HG03139 (cell line): ENCODE results near the gene SEC14L5.

Experiments
- ATAC-seq: cut with Tn5 transposase; IDR thresholded peaks from one replicate; pipeline ENCODE4 v1.9.1; 2021; ENCODE audit not compliant: unreplicated experiment

SEC14L5 gene

GRCh38 chr16:5062790-5063765 lies 104.9 kb downstream of the SEC14L5 start:
- no peak for ATAC-seq

- no peak for ATAC-seq
Measured at GRCh38 chr16:5064915-5065314, 106.8 kb downstream of the SEC14L5 start.

GRCh38 chr16:5065326-5065725 lies 107.2 kb downstream of the SEC14L5 start:
- no peak for ATAC-seq

DNA sequence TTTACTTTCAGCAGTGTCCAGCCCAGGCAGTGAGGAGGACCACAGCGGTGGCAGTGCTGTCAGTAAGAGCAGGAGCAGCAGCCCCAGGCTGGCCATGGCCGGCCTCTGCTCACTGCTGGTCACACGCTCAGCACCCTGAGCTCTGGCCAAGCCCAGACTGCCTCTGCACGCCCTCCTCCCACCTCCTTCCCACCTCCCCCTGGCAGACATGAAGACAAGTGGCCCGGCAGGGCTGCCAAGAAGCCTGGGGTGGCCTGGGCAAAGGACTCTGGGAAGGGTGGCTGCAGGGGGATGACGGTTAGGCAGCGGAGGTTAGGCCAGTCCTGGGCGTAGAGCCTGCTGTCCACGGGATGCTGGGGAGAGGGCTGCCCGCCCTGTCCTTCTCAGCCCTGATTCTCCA lies 107.7 kb downstream of the SEC14L5 start, which contains the start of gene C16orf89:
C16orf89 (minus strand) TSS at position 144 of the 400 bp plus-strand sequence; CDS start at position 96, 48 bp downstream.
- ATAC-seq, result no peak

DNA sequence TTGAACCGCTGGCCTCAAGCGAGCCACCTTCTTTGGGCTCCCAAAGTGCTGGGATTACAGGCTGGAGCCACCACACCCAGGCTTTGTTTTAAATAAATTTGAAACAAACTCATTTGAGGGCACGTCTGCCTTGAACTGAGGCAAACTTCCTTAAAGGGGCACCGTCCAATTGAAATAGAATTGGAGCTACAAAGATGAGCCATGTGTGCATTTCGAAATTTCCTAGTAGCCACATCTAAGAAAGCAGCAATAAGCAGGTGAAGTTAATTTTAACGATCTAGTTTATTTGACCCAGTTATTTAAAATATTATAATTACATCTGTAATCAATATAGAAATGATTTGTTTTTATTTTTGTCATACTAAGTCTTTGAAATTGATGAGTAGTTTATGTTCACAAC lies 108.4 kb downstream of the SEC14L5 start:
- ATAC-seq, result no peak
